Skeletal muscle tissue (tissue), 4 donors: Measurements from ENCODE around the gene GHDC. TPM values are rescaled to one million over a fixed set of nuclear protein-coding genes. Genes with fewer than 3 reads are reported as not detected.

Source experiments
- H3K27ac ChIP-seq: one replicate; pipeline ENCODE4 v1.7.0; 2013; ENCODE audit warnings: mild to moderate bottlenecking, low read depth, low read length, inconsistent platforms
- H3K27me3 ChIP-seq, 3 donors: one replicate each; pipeline ENCODE4 v1.7.0; 2013; ENCODE audit warnings: low read length in 3 of 3; ENCODE audit not compliant: control insufficient read depth in 3 of 3, insufficient read depth in 3 of 3
- H3K36me3 ChIP-seq, 3 donors: one replicate each; pipeline ENCODE4 v1.7.0; 2013; ENCODE audit warnings: low read length in 3 of 3; ENCODE audit not compliant: control insufficient read depth in 3 of 3, insufficient read depth in 3 of 3
- H3K4me1 ChIP-seq, 3 donors: one replicate each; pipeline ENCODE4 v1.7.0; 2013; ENCODE audit warnings: low read length in 3 of 3, mild to moderate bottlenecking in 3 of 3; ENCODE audit not compliant: control insufficient read depth in 3 of 3, insufficient read depth in 3 of 3
- H3K4me3 ChIP-seq, 3 donors: one replicate each; pipeline ENCODE4 v1.7.0; 2013; ENCODE audit warnings: low read length in 3 of 3
- H3K9ac ChIP-seq, 3 donors: one replicate each; pipeline ENCODE4 v1.7.0; 2013; ENCODE audit warnings: low read length in 3 of 3, mild to moderate bottlenecking in 3 of 3, moderate library complexity in 2 of 3, low read depth in 1 of 3
- H3K9me3 ChIP-seq, 3 donors: one replicate each; pipeline ENCODE4 v1.7.0; 2013; ENCODE audit warnings: low read length in 3 of 3; ENCODE audit not compliant: control insufficient read depth in 3 of 3
- total RNA-seq: library from RNA; depleted of rRNA; stranded (reverse); fragments of >200 nt; gene quantifications from one replicate; pipeline ENCODE4 v1.2.3, GENCODE V29; 2014
- donor health status: Osteomylitis.

The GHDC gene
- total RNA-seq, 1 donor from 2014 or later = 7.3 TPM

DNA sequence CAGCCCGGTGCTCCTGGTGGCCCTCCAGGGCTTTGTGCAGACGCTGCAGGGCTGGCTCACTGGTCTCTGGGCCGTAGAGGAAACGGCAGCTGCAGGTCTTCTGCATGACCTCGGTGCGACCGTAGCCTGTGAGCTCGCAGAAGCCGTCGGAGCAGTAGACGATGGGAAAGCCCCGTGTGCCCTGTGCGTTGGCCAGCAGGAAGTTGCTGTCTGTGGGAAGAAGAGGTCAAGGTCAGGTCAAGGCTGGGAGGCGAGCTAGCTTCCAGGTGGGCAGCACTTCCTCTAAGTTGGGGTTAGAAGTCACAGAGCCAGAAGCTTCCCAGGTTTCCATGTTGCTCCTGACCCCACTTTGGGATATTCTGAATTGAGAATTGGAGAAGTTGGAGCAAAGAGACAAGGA lies 15.5 kb downstream of the GHDC start:
- Histone ChIP-seq H3K4me3 (no peak overlapping the region), H3K36me3 (no peaks in the 10 kb centered on the region), H3K4me1 (peaks cover 4 to 19% (median 8%) of the 10 kb centered on the region in 3 donors), H3K27me3 (peaks cover 21 to 46% (median 26%) of the 10 kb centered on the region in 3 donors), H3K9ac (no peak overlapping the region), H3K27ac (no peak overlapping the region), H3K9me3 (no peaks in the 10 kb centered on the region)

- Histone ChIP-seq H3K4me1 (peaks cover 0 to 15% (median 0%) of the 10 kb centered on the region in 3 donors), H3K27ac (no peak overlapping the region), H3K4me3 (no peak overlapping the region), H3K9me3 (no peaks in the 10 kb centered on the region), H3K9ac (no peak overlapping the region), H3K27me3 (peaks cover 21 to 41% (median 25%) of the 10 kb centered on the region in 3 donors), H3K36me3 (no peaks in the 10 kb centered on the region)
Measured at GRCh38 chr17:42177684-42178083, 16.6 kb downstream of the GHDC start.

DNA sequence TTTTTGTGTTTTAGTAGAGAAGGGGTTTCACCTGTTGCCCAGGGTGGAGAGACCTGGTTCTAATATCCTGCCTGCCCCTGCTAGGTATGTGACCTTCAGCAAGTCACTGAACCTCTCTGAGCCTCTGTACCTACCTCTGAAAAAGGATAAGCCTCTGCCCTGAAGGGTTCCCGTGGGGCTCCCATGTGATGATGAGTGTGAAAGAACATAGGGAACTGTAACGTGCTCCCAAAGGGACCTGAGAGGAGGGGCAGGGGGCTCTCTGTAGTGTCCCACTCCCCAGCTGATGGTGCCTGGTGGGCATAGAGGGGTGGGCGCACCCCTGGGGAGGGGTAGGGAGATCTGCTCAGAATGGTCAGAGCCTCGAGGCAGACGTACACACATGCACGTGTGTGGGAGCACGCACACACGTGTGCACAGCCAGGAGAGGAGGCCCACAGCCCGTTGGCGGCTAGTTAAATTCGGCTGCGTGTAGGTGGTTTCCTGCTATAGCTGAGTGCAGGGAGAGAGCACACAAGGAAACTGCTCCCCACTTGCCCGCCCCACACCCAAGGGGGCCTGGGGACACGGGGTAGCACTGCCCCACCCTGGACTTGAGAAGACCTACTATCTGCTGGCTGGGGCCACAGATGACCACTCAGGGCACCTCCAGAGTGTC lies 20.0 kb downstream of the GHDC start:
- Histone ChIP-seq H3K4me1 (no peaks in the 10 kb centered on the region), H3K27ac (no peak overlapping the region), H3K9ac (no peak overlapping the region), H3K4me3 (no peak overlapping the region), H3K27me3 (peaks cover 4 to 15% (median 5%) of the 10 kb centered on the region in 3 donors), H3K9me3 (no peaks in the 10 kb centered on the region), H3K36me3 (no peaks in the 10 kb centered on the region)

GRCh38 chr17:42171831-42172230 lies 22.5 kb downstream of the GHDC start:
- Histone ChIP-seq H3K9ac (no peak overlapping the region), H3K9me3 (no peaks in the 10 kb centered on the region), H3K36me3 (no peaks in the 10 kb centered on the region), H3K27ac (no peak overlapping the region), H3K27me3 (peaks cover 0 to 3% (median 2%) of the 10 kb centered on the region in 3 donors), H3K4me3 (no peak overlapping the region), H3K4me1 (no peaks in the 10 kb centered on the region)

- Histone ChIP-seq H3K27me3 (peaks cover 0 to 2% (median 0%) of the 10 kb centered on the region in 3 donors), H3K4me1 (no peaks in the 10 kb centered on the region), H3K36me3 (no peaks in the 10 kb centered on the region), H3K9me3 (no peaks in the 10 kb centered on the region), H3K9ac (no peak overlapping the region), H3K27ac (no peak overlapping the region), H3K4me3 (no peak overlapping the region)
Measured at GRCh38 chr17:42169351-42169750, 24.9 kb downstream of the GHDC start.

DNA sequence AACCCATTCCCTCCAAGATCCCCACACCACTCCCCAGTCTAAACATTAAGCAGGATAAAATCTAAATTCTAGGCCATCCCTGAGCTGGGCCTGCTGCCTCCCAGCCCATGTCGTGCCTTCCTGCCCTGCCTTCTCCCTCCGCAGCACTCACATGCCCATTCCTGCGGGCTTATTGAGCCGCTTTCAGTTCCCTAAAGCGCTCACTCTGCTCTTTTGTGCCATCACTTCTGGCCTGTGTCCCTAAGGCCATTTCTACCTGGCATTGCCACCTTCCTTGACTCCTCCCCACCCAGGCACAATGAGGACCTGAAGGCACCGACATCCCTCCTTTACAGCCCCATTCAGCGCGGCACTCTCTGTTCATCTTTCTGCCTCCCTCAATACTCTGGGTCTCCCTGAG lies 26.5 kb downstream of the GHDC start:
- Histone ChIP-seq H3K27me3 (peaks cover 0 to 2% (median 0%) of the 10 kb centered on the region in 3 donors), H3K27ac (no peak overlapping the region), H3K4me1 (no peaks in the 10 kb centered on the region), H3K9me3 (no peaks in the 10 kb centered on the region), H3K4me3 (no peak overlapping the region), H3K9ac (no peak overlapping the region), H3K36me3 (no peaks in the 10 kb centered on the region)

- Histone ChIP-seq H3K4me3 (no peak overlapping the region), H3K9me3 (no peaks in the 10 kb centered on the region), H3K9ac (no peak overlapping the region), H3K36me3 (no peaks in the 10 kb centered on the region), H3K27me3 (peaks cover 0 to 2% (median 0%) of the 10 kb centered on the region in 3 donors), H3K27ac (no peak overlapping the region), H3K4me1 (no peaks in the 10 kb centered on the region)
Measured at GRCh38 chr17:42166196-42166763, 28.0 kb downstream of the GHDC start.

DNA sequence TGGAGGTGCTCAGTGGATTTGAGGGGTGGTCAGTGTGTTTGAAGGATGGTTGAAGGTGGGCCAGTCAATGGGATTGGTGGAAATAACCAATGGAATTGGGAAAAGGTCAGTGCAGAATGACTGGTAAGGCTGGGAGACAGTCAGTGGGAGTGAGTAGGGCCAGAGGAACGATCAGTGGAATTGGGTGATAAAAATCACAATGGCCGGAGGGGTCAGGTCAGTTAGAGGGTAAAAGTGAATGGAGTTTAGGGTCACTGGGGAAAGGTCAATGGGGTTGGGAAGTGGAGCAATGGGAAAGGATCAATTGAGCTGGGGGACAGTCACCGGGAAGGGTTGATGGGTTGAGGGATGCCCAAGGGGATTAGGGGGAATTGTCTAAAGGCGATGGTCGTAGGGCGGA lies 28.5 kb downstream of the GHDC start:
- Histone ChIP-seq H3K27ac (no peak overlapping the region), H3K9me3 (no peaks in the 10 kb centered on the region), H3K27me3 (peaks cover 0 to 2% (median 0%) of the 10 kb centered on the region in 3 donors), H3K9ac (no peak overlapping the region), H3K36me3 (no peaks in the 10 kb centered on the region), H3K4me3 (no peak overlapping the region), H3K4me1 (no peaks in the 10 kb centered on the region)

DNA sequence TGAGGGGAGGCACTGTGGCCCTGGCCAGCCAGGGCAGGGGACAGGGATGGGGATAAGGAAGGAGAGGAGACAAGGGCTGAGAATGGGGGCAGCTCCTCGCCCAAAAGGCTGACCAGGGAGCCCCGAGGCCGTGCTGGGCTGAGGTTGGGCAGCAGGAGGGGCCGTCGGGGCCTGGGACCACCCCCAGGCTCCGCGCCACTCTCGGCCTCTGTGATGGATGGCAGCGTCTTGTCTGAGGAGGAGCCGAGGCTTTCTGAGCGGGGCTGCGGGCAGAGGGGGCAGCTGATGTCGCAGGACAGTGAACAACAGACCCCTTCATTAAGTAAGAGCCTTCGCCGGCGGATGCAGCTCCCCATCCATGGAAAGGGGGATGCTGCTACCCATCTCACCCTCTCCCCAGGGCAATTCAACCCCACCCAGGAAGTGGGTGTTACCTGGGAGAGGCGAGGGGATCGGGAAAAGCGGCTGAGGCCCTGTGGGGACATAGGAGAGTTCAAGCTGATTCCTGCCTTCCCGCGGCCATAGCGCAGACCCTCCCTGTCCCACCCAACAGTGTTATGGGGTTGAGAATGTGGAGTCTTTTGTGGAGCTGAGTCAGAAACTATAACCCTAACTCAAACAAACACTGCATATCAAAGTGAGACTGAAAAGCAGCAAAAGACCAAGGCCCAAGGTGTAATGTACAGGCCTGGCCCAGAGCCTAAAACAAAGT lies 30.4 kb downstream of the GHDC start:
- H3K9me3 ChIP-seq = no peaks in the 10 kb centered on the region
- H3K27ac ChIP-seq = no peak overlapping the region
- H3K27me3 ChIP-seq = no peaks in the 10 kb centered on the region
- H3K4me3 ChIP-seq = no peak overlapping the region
- no peaks in the 10 kb centered on the region for H3K36me3 ChIP-seq
- H3K4me1 ChIP-seq = no peaks in the 10 kb centered on the region
- H3K9ac ChIP-seq = no peak overlapping the region

- Histone ChIP-seq H3K9me3 (no peaks in the 10 kb centered on the region), H3K4me1 (no peaks in the 10 kb centered on the region), H3K4me3 (no peak overlapping the region), H3K36me3 (no peaks in the 10 kb centered on the region), H3K27ac (no peak overlapping the region), H3K9ac (no peak overlapping the region), H3K27me3 (no peaks in the 10 kb centered on the region)
Measured at GRCh38 chr17:42163113-42163512, 31.2 kb downstream of the GHDC start.
